ENCODE measurements around the gene ATXN2. TPM values are rescaled to one million over a fixed set of nuclear protein-coding genes. Genes with fewer than 3 reads are reported as not detected.
"Not testable (repeated sequence)": the region's sequence is repeated elsewhere in the genome, so short reads cannot be mapped to it uniquely, and the experiment has no call there.

The ATXN2 gene
- total and polyA plus RNA-seq, 2 of the 4 experiments (the other 2 are of a cell fraction) = 12.4 to 66.5 TPM

DNA sequence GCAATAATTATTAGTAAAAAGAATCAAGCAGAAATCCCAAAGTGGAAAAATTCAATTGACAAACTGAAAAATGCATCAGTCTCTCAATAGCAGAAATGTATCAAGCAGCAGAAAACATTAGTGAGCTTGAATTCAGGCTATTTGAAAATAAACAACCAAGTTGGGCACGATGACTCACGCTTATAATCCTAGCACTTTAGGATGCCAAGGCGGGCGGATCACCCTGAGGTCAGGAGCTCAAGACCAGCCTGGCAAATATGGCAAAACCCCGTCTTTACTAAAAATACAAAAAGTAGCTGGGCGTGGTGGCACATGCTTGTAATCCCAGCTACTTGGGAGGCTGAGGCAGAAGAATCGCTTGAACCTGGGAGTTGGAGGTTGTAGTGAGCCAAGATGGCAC, 106.1 kb downstream of the ATXN2 start:
- H3K56ac ChIP-seq (ENCODE audit: extremely low read depth, insufficient read depth, low read length); dilution Hi-C loops (cut with HindIII; ENCODE audit: low sequenced_read_pairs, unreplicated experiment); H3K4me1 ChIP-seq (ENCODE audit: control insufficient read depth, insufficient read depth, low read length); H3K4me3 ChIP-seq (ENCODE audit: insufficient read depth, low read depth, low read length); H3K4ac ChIP-seq (ENCODE audit: low read depth, low read length); H2AK9ac ChIP-seq (replicated peaks; ENCODE audit: low read depth, low read length, poor library complexity); H3K4me2 ChIP-seq (ENCODE audit: low read depth, low read length); H3K27me3 ChIP-seq (ENCODE audit: control insufficient read depth, insufficient read depth, low read length); H4K91ac ChIP-seq (ENCODE audit: insufficient read depth, low read depth, low read length); intact Hi-C loops (cut with micrococcal nuclease); H3K9ac ChIP-seq (ENCODE audit: low read depth, low read length); H2BK15ac ChIP-seq (ENCODE audit: low read depth, low read length); in situ Hi-C loops (cut with MboI; ENCODE audit: low sequenced_read_pairs); H3K18ac ChIP-seq (ENCODE audit: low read depth, low read length); H2AFZ ChIP-seq (replicated peaks; ENCODE audit: low read length, poor library complexity); H3K9me3 ChIP-seq (ENCODE audit: control insufficient read depth, insufficient read depth, low read length); H3K14ac ChIP-seq (replicated peaks; ENCODE audit: low read depth, low read length); H3K23ac ChIP-seq (ENCODE audit: low read depth, low read length); H3K9me1 ChIP-seq (ENCODE audit: insufficient read depth, low read length); H2BK120ac ChIP-seq (ENCODE audit: low read depth, low read length); BruUV-seq (replicated peaks); H2AK5ac ChIP-seq (ENCODE audit: low read depth, low read length); POLR2A ChIA-PET (ENCODE audit: unreplicated experiment); H3K27ac ChIP-seq (ENCODE audit: insufficient read depth, low read length); H4K5ac ChIP-seq (ENCODE audit: low read depth, low read length); H4K8ac ChIP-seq (ENCODE audit: low read depth in 2 of 2, low read length in 2 of 2); H2BK20ac ChIP-seq (ENCODE audit: low read depth, low read length); H4K20me1 ChIP-seq (ENCODE audit: insufficient read depth, low read length): not testable (repeated sequence)
- CTCF ChIA-PET = interaction anchor here (0.6 kb wide), 1 partner anchor 376 kb away, joined by 4 read pairs; no protein-coding TSS in a partner anchor
- ATAC-seq (ENCODE audit: low read depth) = peak; percentile 57
- Histone ChIP-seq H2BK5ac (ENCODE audit: low read depth, low read length, poor library complexity, severe bottlenecking) (peak overlapping the region; percentile 7), H3K36me3 (ENCODE audit: control insufficient read depth, insufficient read depth, low read length) (peaks cover 44% of the 10 kb centered on the region), H3K79me1 (ENCODE audit: low read depth in 1 of 2, low read length in 2 of 2) (peaks cover 31 to 40% of the 10 kb centered on the region in 2 experiments)
- peak; percentile 57 for DNase-seq
- no CpG with 5 or more reads among the region's 7 CpGs for WGBS, 2 experiments (ENCODE audit: extremely low coverage in 2 of 2, insufficient read length in 1 of 2)
